Endothelial cell of umbilical vein (primary cell): ENCODE data around the gene CCSER2. TPM values are rescaled to one million over a fixed set of nuclear protein-coding genes. Genes with fewer than 3 reads are reported as not detected.

Experiments used
- BruUV-seq: library from RNA; stranded (reverse); fragments of 400-500 nt; replicated peaks from 2 replicates; lab custom pipeline; 2021; lab: Mats Ljungman, UMichigan
- CTCF ChIA-PET: fragments of 300-600, 350-600 bp; sonication (Branson Sonifier 250); formaldehyde crosslinking; loops from one replicate; lab custom pipeline; 2021; ENCODE audit warnings: antibody characterized with exemption, inconsistent platforms; lab: Charles Lee
- POLR2A ChIA-PET: fragments of 300-600, 350-600 bp; sonication (Branson Sonifier 250); formaldehyde crosslinking; loops from one replicate; lab custom pipeline; 2021; ENCODE audit warnings: antibody characterized with exemption, inconsistent platforms; lab: Charles Lee
- DNase-seq: peaks from one replicate; pipeline ENCODE4 v3.0.0-alpha.2; 2011; ENCODE audit warnings: low read depth, low spot score
- FAIRE-seq: peaks from 2 replicates; lab custom pipeline; 2011; peaks lifted over from hg19 to GRCh38; lab: Jason Lieb, UNC
- H2AFZ ChIP-seq: 2 replicates; pipeline ENCODE4 v1.6.0; 2012; ENCODE audit warnings: low read depth, low read length, control low read depth, inconsistent platforms
- H3K27ac ChIP-seq: 2 replicates; pipeline ENCODE4 v1.5.1; 2011; ENCODE audit warnings: low read depth, mild to moderate bottlenecking, control low read depth, low read length, moderate library complexity; ENCODE audit not compliant: insufficient read depth
- H3K27me3 ChIP-seq, 2 experiments: 2 replicates each; pipeline versions ENCODE4 v1.6.0 to v1.6.1; 2011; ENCODE audit warnings: low read length in 2 of 2, mixed read lengths in 1 of 2; ENCODE audit not compliant: control insufficient read depth in 2 of 2, insufficient read depth in 2 of 2
- H3K36me3 ChIP-seq, 2 experiments: 2 replicates in 1 of 2; 3 replicates in 1 of 2; pipeline ENCODE4 v1.5.1; 2011; ENCODE audit warnings: low read length in 2 of 2, mild to moderate bottlenecking in 1 of 2, moderate library complexity in 1 of 2; ENCODE audit not compliant: control insufficient read depth in 2 of 2, insufficient read depth in 2 of 2; ENCODE audit errors: extremely low read depth in 1 of 2
- H3K4me1 ChIP-seq: 3 replicates; pipeline ENCODE4 v1.5.1; 2011; ENCODE audit warnings: mild to moderate bottlenecking, low read length; ENCODE audit not compliant: control insufficient read depth, insufficient read depth; ENCODE audit errors: extremely low read depth
- H3K4me2 ChIP-seq: 2 replicates; pipeline ENCODE4 v1.6.1; 2011; ENCODE audit warnings: low read length, control low read depth, mixed read lengths; ENCODE audit not compliant: insufficient read depth
- H3K4me3 ChIP-seq, 3 experiments: fragments of 200-600 bp in 1 of 3; sonication (generic), shearing (Covaris generic) in 1 of 3; replicated peaks in 1 of 3; 2 replicates each; pipeline ENCODE4 v1.5.1; 2011 to 2016; ENCODE audit warnings: control low read depth in 3 of 3, low read length in 3 of 3, mild to moderate bottlenecking in 2 of 3, inconsistent platforms in 1 of 3, low read depth in 1 of 3, moderate library complexity in 1 of 3; ENCODE audit not compliant: insufficient read depth in 1 of 3
- H3K79me2 ChIP-seq: 2 replicates; pipeline ENCODE4 v1.6.0; 2012; ENCODE audit warnings: low read length, inconsistent platforms; ENCODE audit not compliant: control insufficient read depth, insufficient read depth
- H3K9ac ChIP-seq: replicated peaks from 2 replicates; pipeline ENCODE3; 2011; ENCODE audit warnings: low read length, control low read depth; ENCODE audit not compliant: insufficient read depth; ENCODE audit errors: extremely low read depth
- H3K9me1 ChIP-seq: replicated peaks from 3 replicates; pipeline ENCODE4 v1.6.0; 2011; ENCODE audit warnings: mild to moderate bottlenecking, low read length; ENCODE audit not compliant: control insufficient read depth, insufficient read depth; ENCODE audit errors: extremely low read depth
- H3K9me3 ChIP-seq: replicated peaks from 2 replicates; pipeline ENCODE4 v1.5.1; 2012; ENCODE audit warnings: low read length, inconsistent platforms; ENCODE audit not compliant: control insufficient read depth, insufficient read depth
- H4K20me1 ChIP-seq: replicated peaks from 2 replicates; pipeline ENCODE3; 2011; ENCODE audit warnings: mild to moderate bottlenecking, low read length; ENCODE audit not compliant: control insufficient read depth, insufficient read depth; ENCODE audit errors: extremely low read depth
- CTCF ChIP-seq, 2 donors: IDR thresholded peaks; 1 replicate in 1 of 2; 2 replicates in 1 of 2; pipeline ENCODE4 v1.5.1; 2011; ENCODE audit warnings: low read length in 2 of 2, mild to moderate bottlenecking in 2 of 2, moderate library complexity in 2 of 2, control low read depth in 1 of 2, inconsistent platforms in 1 of 2, low read depth in 1 of 2; ENCODE audit not compliant: insufficient read depth in 1 of 2; ENCODE audit errors: extremely low read depth in 1 of 2
- EZH2 ChIP-seq: IDR thresholded peaks from 2 replicates; pipeline ENCODE4 v1.6.1; 2012; ENCODE audit warnings: borderline replicate concordance, low read depth, mild to moderate bottlenecking, moderate library complexity, low read length, inconsistent platforms; ENCODE audit not compliant: severe bottlenecking
- FOS ChIP-seq: IDR thresholded peaks from 2 replicates; pipeline ENCODE4 v1.6.1; 2011; ENCODE audit warnings: mild to moderate bottlenecking, low read length, moderate library complexity, borderline replicate concordance; ENCODE audit not compliant: insufficient read depth
- GATA2 ChIP-seq: IDR thresholded peaks from 2 replicates; pipeline ENCODE4 v1.7.0; 2011; ENCODE audit warnings: low read depth, mild to moderate bottlenecking, moderate library complexity, mixed read lengths, low read length; ENCODE audit not compliant: insufficient read length, insufficient read depth
- JUN ChIP-seq: IDR thresholded peaks from 2 replicates; pipeline ENCODE4 v1.6.1; 2011; ENCODE audit warnings: borderline replicate concordance, low read depth; ENCODE audit not compliant: insufficient read length, insufficient read depth
- MAX ChIP-seq: IDR thresholded peaks from 2 replicates; pipeline ENCODE4 v1.6.1; 2011; ENCODE audit not compliant: insufficient read depth, insufficient read length
- MYC ChIP-seq: IDR thresholded peaks from one replicate; pipeline ENCODE4 v1.6.1; 2011; ENCODE audit warnings: mild to moderate bottlenecking, low read depth, low read length
- POLR2A ChIP-seq: IDR thresholded peaks from 2 replicates; pipeline ENCODE4 v1.6.1; 2012; ENCODE audit warnings: low read depth, mild to moderate bottlenecking, control low read depth, low read length
- POLR2AphosphoS5 ChIP-seq: IDR thresholded peaks from 2 replicates; pipeline ENCODE4 v1.6.1; 2012; ENCODE audit warnings: low read depth, mild to moderate bottlenecking, control low read depth, low read length, moderate library complexity; ENCODE audit not compliant: insufficient read depth
- dilution Hi-C: fragments of 300-500 bp; cut with MboI; formaldehyde crosslinking; loops from one replicate; pipeline ENCODE4 v1.15.0; 2019; ENCODE audit warnings: low sequenced_read_pairs; ENCODE audit not compliant: extremely low pct_ligation_motif_present
- intact Hi-C: fragments of 100-400 bp; cut with micrococcal nuclease; formaldehyde crosslinking; loops from one replicate; pipeline ENCODE4 v1.10.0; 2022
- polyA plus RNA-seq, 4 experiments: library from polyadenylated mRNA; depleted of rRNA in 3 of 4; stranded (reverse) in 3 of 4; unstranded in 1 of 4; fragments of >200 nt; gene quantifications; 2 replicates each; pipeline versions ENCODE4 v1.2.1 to v1.2.3, GENCODE V29; 2011 to 2012; ENCODE audit warnings: missing spikeins in 1 of 4
- total RNA-seq: library from RNA; stranded (reverse); gene quantifications from 2 replicates; pipeline ENCODE4 v1.2.3, GENCODE V29; 2021

Gene CCSER2
- total and polyA plus RNA-seq, 2 donors (not counting 3 experiments of a cell fraction or from before 2014, with no cell fraction given), result 14.5 to 49.3 TPM

- intact Hi-C loops, result no loop called here
- FAIRE-seq, result no peak
- DNase-seq, result no peak
- Histone ChIP-seq H3K4me1 (no peaks in the 10 kb centered on the region), H3K9ac (no peak overlapping the region), H3K9me1 (peaks cover 2% of the 10 kb centered on the region), H2AFZ (no peak overlapping the region), H3K36me3 (no peaks in the 10 kb centered on the region), H3K27me3 (no peaks in the 10 kb centered on the region), H3K4me2 (no peak overlapping the region), H3K79me2 (peaks cover 2% of the 10 kb centered on the region), H3K9me3 (no peaks in the 10 kb centered on the region), H4K20me1 (no peaks in the 10 kb centered on the region), H3K4me3 (no peak overlapping the region), H3K27ac (no peak overlapping the region)
- dilution Hi-C loops, result no loop called here
- POLR2A ChIA-PET, result no interaction called here
- TF ChIP-seq GATA2 (no peak), POLR2A (no peak), FOS (no peak), JUN (no peak), EZH2 (no peak), CTCF (IDR thresholded peaks at IDR 0.05; ENCODE audit: extremely low read depth in 1 of 2, insufficient read depth in 1 of 2, low read depth in 1 of 2, low read length in 2 of 2) (no peak)
- BruUV-seq, result no TSS peak
- CTCF ChIA-PET, result no interaction called here
Measured at GRCh38 chr10:84391326-84391725, 62.9 kb downstream of the CCSER2 start.

GRCh38 chr10:84392181-84392580 lies 63.8 kb downstream of the CCSER2 start:
- CTCF ChIA-PET, result interaction anchor here (1.0 to 2.6 kb wide), 2 partner anchors 38 to 145 kb away, joined by 4 to 9 read pairs; no protein-coding TSS in a partner anchor
- intact Hi-C loops, result no loop called here
- BruUV-seq, result no TSS peak

More at GRCh38 chr10:84392181-84392580, 63.8 kb downstream of the CCSER2 start:
- H3K9me1 ChIP-seq, result peaks cover 2% of the 10 kb centered on the region
- TF ChIP-seq CTCF (IDR thresholded peaks at IDR 0.05; ENCODE audit: extremely low read depth in 1 of 2, insufficient read depth in 1 of 2, low read depth in 1 of 2, low read length in 2 of 2) (no peak), EZH2 (no peak), POLR2AphosphoS5 (no peak), MAX (no peak), JUN (no peak), GATA2 (no peak), FOS (no peak), POLR2A (no peak), MYC (no peak)
- H2AFZ ChIP-seq, result no peak overlapping the region
- no peaks in the 10 kb centered on the region for H3K36me3 ChIP-seq
- DNase-seq (no peak), FAIRE-seq (no peak)
- H3K9ac ChIP-seq, result no peak overlapping the region
- no peak overlapping the region for H3K27ac ChIP-seq
- POLR2A ChIA-PET, result no interaction called here
- no peaks in the 10 kb centered on the region for H3K27me3 ChIP-seq
- no peaks in the 10 kb centered on the region for H3K4me1 ChIP-seq
- H3K4me2 ChIP-seq, result no peak overlapping the region
- no peak overlapping the region for H3K4me3 ChIP-seq
- H3K9me3 ChIP-seq, result no peaks in the 10 kb centered on the region
- dilution Hi-C loops, result no loop called here
- H4K20me1 ChIP-seq, result no peaks in the 10 kb centered on the region
- peaks cover 2% of the 10 kb centered on the region for H3K79me2 ChIP-seq
